K562 (cell line): ENCODE measurements around the gene CPB1. TPM values are rescaled to one million over a fixed set of nuclear protein-coding genes. Genes with fewer than 3 reads are reported as not detected.

Experiments used
- ATAC-seq: fragments of 200-7000 bp; cut with Tn5 transposase; 3 replicates; pipeline ENCODE4 v1.9.1; 2020; ENCODE audit warnings: moderate library complexity
- BruUV-seq: library from RNA; stranded (reverse); fragments of 400-500 nt; replicated peaks from 2 replicates; lab custom pipeline; 2021; lab: Mats Ljungman, UMichigan
- CTCF ChIA-PET: fragments of 300-600 bp; formaldehyde crosslinking; extraction: SDS; loops from one replicate; lab custom pipeline; 2021; ENCODE audit warnings: low intra/inter-chr PET ratio; lab: Yijun Ruan, JAX
- POLR2A ChIA-PET: fragments of 300-600, 350-650 bp; sonication (Branson Sonifier 250); formaldehyde crosslinking; extraction: SDS; loops from one replicate; lab custom pipeline; 2021; ENCODE audit warnings: antibody characterized with exemption, inconsistent platforms; lab: Yijun Ruan, JAX
- DNase-seq, 4 experiments: peaks; one replicate each; pipeline versions ENCODE4 v3.0.0 to v3.0.0-alpha.2; 2011 to 2018; ENCODE audit warnings: low spot score in 3 of 4, mixed read lengths in 3 of 4; ENCODE audit errors: extremely low read depth in 1 of 4
- FAIRE-seq: peaks from 2 replicates; lab custom pipeline; 2011; peaks lifted over from hg19 to GRCh38; lab: Jason Lieb, UNC
- H2AFZ ChIP-seq: 2 replicates; pipeline ENCODE4 v1.6.0; 2011; ENCODE audit warnings: low read depth, low read length, control low read depth, inconsistent platforms
- H3K27ac ChIP-seq: fragments of 200-600 bp; 3 replicates; pipeline ENCODE4 v1.8.0; 2011; ENCODE audit warnings: low read depth, mild to moderate bottlenecking, control low read depth, inconsistent platforms, low read length, moderate library complexity, mixed read lengths; ENCODE audit errors: extremely low read depth
- H3K27me3 ChIP-seq, 2 experiments: fragments of 300-600 bp in 1 of 2; 2 replicates in 1 of 2; 3 replicates in 1 of 2; pipeline versions ENCODE4 v1.6.0 to v1.8.0; 2011; ENCODE audit warnings: inconsistent platforms in 2 of 2, low read length in 2 of 2, mild to moderate bottlenecking in 1 of 2, mixed read lengths in 1 of 2, moderate library complexity in 1 of 2; ENCODE audit not compliant: control insufficient read depth in 2 of 2, insufficient read depth in 2 of 2
- H3K36me3 ChIP-seq: fragments of 300-600 bp; 3 replicates; pipeline ENCODE4 v1.8.0; 2011; ENCODE audit warnings: mild to moderate bottlenecking, low read length, inconsistent platforms; ENCODE audit not compliant: control insufficient read depth, insufficient read depth
- H3K4me1 ChIP-seq, 2 experiments: fragments of 200-600 bp in 1 of 2; replicated peaks in 1 of 2; 2 replicates in 1 of 2; 3 replicates in 1 of 2; pipeline versions ENCODE4 v1.5.1 to v1.8.0; 2011; ENCODE audit warnings: inconsistent platforms in 2 of 2, low read length in 2 of 2, mild to moderate bottlenecking in 1 of 2, mixed read lengths in 1 of 2, moderate library complexity in 1 of 2; ENCODE audit not compliant: control insufficient read depth in 2 of 2, insufficient read depth in 2 of 2
- H3K4me2 ChIP-seq: 2 replicates; pipeline ENCODE4 v1.6.1; 2011; ENCODE audit warnings: low read length, control low read depth, inconsistent platforms, mixed read lengths; ENCODE audit not compliant: insufficient read depth
- H3K4me3 ChIP-seq: fragments of 200-600 bp; sonication (generic), shearing (Covaris generic); 2 replicates; pipeline ENCODE4 v1.5.1; 2016; ENCODE audit warnings: control low read depth, inconsistent platforms
- H3K79me2 ChIP-seq: fragments of 200-600 bp; 3 replicates; pipeline ENCODE4 v1.8.0; 2011; ENCODE audit warnings: low read length, inconsistent platforms; ENCODE audit not compliant: control insufficient read depth, insufficient read depth
- H3K9ac ChIP-seq, 2 experiments: 2 replicates each; pipeline versions ENCODE4 v1.6.0 to v1.6.1; 2011; ENCODE audit warnings: low read depth in 2 of 2, low read length in 2 of 2, control low read depth in 1 of 2, inconsistent platforms in 1 of 2, mild to moderate bottlenecking in 1 of 2, mixed read lengths in 1 of 2; ENCODE audit not compliant: insufficient read depth in 1 of 2
- H3K9me1 ChIP-seq: one replicate; pipeline ENCODE4 v1.6.0; 2011; ENCODE audit warnings: inconsistent platforms, mild to moderate bottlenecking, low read length, moderate library complexity; ENCODE audit not compliant: control insufficient read depth, insufficient read depth
- H3K9me3 ChIP-seq: replicated peaks from 2 replicates; pipeline ENCODE4 v1.5.1; 2011; ENCODE audit warnings: low read depth, low read length, inconsistent platforms; ENCODE audit not compliant: control insufficient read depth, insufficient read depth
- H4K20me1 ChIP-seq: replicated peaks from 2 replicates; pipeline ENCODE4 v1.6.1; 2011; ENCODE audit warnings: low read length, inconsistent platforms, mixed read lengths; ENCODE audit not compliant: control insufficient read depth, insufficient read depth
- ATF7 ChIP-seq: fragments of 450-650 bp; IDR thresholded peaks from 2 replicates; pipeline ENCODE4 v1.7.1; 2014; ENCODE audit warnings: mild to moderate bottlenecking, moderate library complexity
- BRD4 ChIP-seq: fragments of 200-600 bp; sonication (generic); IDR thresholded peaks from 2 replicates; pipeline ENCODE4 v1.6.1; 2017; ENCODE audit warnings: inconsistent platforms
- CREB3 ChIP-seq: fragments of 450-650 bp; conservative IDR thresholded peaks from 2 replicates; pipeline ENCODE4 v1.6.1; 2016; ENCODE audit warnings: missing genetic modification characterization, low read depth, mild to moderate bottlenecking, missing compliant biosample characterization, moderate library complexity
- HDGF ChIP-seq: fragments of 450-650 bp; IDR thresholded peaks from 2 replicates; pipeline ENCODE4 v1.6.1; 2016
- HMGN3 ChIP-seq: IDR thresholded peaks from 2 replicates; pipeline ENCODE4 v1.6.1; 2011; ENCODE audit warnings: borderline replicate concordance, low read depth, mild to moderate bottlenecking, mixed read lengths, low read length; ENCODE audit not compliant: insufficient read length; ENCODE audit errors: extremely low read depth
- JUN ChIP-seq, 2 experiments: sonication (generic) in 1 of 2; formaldehyde crosslinking in 1 of 2; IDR thresholded peaks; 2 replicates each; pipeline versions ENCODE4 v1.6.1 to v1.8.0; 2012 to 2022; ENCODE audit warnings: borderline replicate concordance in 2 of 2, mild to moderate bottlenecking in 2 of 2, improper control_type of control experiment in 1 of 2, low read depth in 1 of 2, low read length in 1 of 2, missing genetic modification reagents in 1 of 2
- KDM4B ChIP-seq, 2 experiments: fragments of 450-650 bp in 1 of 2; sonication (generic) in 1 of 2; IDR thresholded peaks; 2 replicates each; pipeline ENCODE4 v1.6.1; 2016 to 2017; ENCODE audit warnings: borderline replicate concordance in 2 of 2, antibody characterized with exemption in 1 of 2, low read depth in 1 of 2, mild to moderate bottlenecking in 1 of 2
- LEF1 ChIP-seq: fragments of 450-650 bp; IDR thresholded peaks from 2 replicates; pipeline ENCODE4 v1.6.1; 2016; ENCODE audit warnings: mild to moderate bottlenecking
- MTF1 ChIP-seq: fragments of 250-450 bp; sonication (Bioruptor Pico); IDR thresholded peaks from 2 replicates; pipeline ENCODE4 v1.9.0; 2021; ENCODE audit warnings: moderate library complexity, mild to moderate bottlenecking, inconsistent platforms, borderline replicate concordance
- RBM14 ChIP-seq: fragments of 200-400 bp; formaldehyde crosslinking; IDR thresholded peaks from 2 replicates; pipeline ENCODE4 v1.6.1; 2018; ENCODE audit warnings: low read depth, mild to moderate bottlenecking, low read length, moderate library complexity, borderline replicate concordance; ENCODE audit not compliant: insufficient read depth
- TEAD4 ChIP-seq, 2 experiments: sonication (generic) in 1 of 2; formaldehyde crosslinking in 1 of 2; IDR thresholded peaks; 2 replicates each; pipeline versions ENCODE4 v1.6.1 to v1.8.0; 2012 to 2022; ENCODE audit warnings: borderline replicate concordance in 1 of 2, inconsistent platforms in 1 of 2, low read length in 1 of 2, mild to moderate bottlenecking in 1 of 2, missing genetic modification reagents in 1 of 2
- THRB ChIP-seq: fragments of 450-650 bp; formaldehyde crosslinking; conservative IDR thresholded peaks from 2 replicates; pipeline ENCODE4 v1.4.0; 2022; ENCODE audit warnings: mild to moderate bottlenecking, missing genetic modification characterization
- ZBTB5 ChIP-seq: fragments of 450-650 bp; IDR thresholded peaks from 2 replicates; pipeline ENCODE4 v1.6.1; 2017; ENCODE audit warnings: antibody characterized with exemption
- ZNF3 ChIP-seq: fragments of 250-450 bp; sonication (Bioruptor Pico); IDR thresholded peaks from 2 replicates; pipeline ENCODE4 v1.5.0; 2021; ENCODE audit warnings: mild to moderate bottlenecking, moderate library complexity
- ZNF316 ChIP-seq: fragments of 450-650 bp; IDR thresholded peaks from 2 replicates; pipeline ENCODE4 v1.6.1; 2016
- ZNF431 ChIP-seq: sonication (generic); formaldehyde crosslinking; IDR thresholded peaks from 2 replicates; pipeline ENCODE4 v1.8.0; 2022; ENCODE audit warnings: mild to moderate bottlenecking, missing genetic modification reagents
- WGBS: fragments of 100-300 bp; shearing (Covaris generic); methylation state at CpG from one replicate; pipeline ENCODE4 v1.1.6; 2016; ENCODE audit warnings: low coverage, mixed read lengths; ENCODE audit not compliant: insufficient coverage; ENCODE audit errors: missing lambda C conversion rate; 5-methylcytosine and 5-hydroxymethylcytosine counted together
- in situ Hi-C: fragments of 300-500 bp; cut with MboI; formaldehyde crosslinking; loops from 4 replicates; pipeline ENCODE4 v1.15.0; 2018; ENCODE audit warnings: inconsistent platforms, mixed read lengths
- intact Hi-C: fragments of 100-400 bp; cut with micrococcal nuclease; formaldehyde crosslinking; loops from 2 replicates; pipeline ENCODE4 v1.14.2; 2022
- polyA plus RNA-seq, 8 experiments: library from polyadenylated mRNA; depleted of rRNA in 4 of 8; stranded (reverse) in 5 of 8; unstranded in 3 of 8; fragments of >200 nt; fragmentation: Nextera tagmentation in 2 of 8; fragmentation: Illumina TruSeq in 1 of 8; extraction: Ambion mirVana in 2 of 8; extraction: Trizol in 1 of 8; gene quantifications; 2 replicates each; pipeline versions ENCODE4 v1.2.1 to v1.2.3, GENCODE V29; 2011 to 2014; ENCODE audit warnings: inconsistent platforms in 1 of 8, missing spikeins in 1 of 8
- total RNA-seq, 7 experiments: library from RNA; depleted of rRNA in 6 of 7; stranded (reverse); fragments of >200 nt in 6 of 7; fragmentation: Illumina TruSeq in 2 of 7; extraction: Trizol in 2 of 7; gene quantifications; 2 replicates each; pipeline versions ENCODE4 v1.2.1 to v1.2.3, GENCODE V29; 2011 to 2021; ENCODE audit warnings: low replicate concordance in 1 of 7

CPB1 gene
- total and polyA plus RNA-seq, 9 of the 15 experiments (the other 6 are each of a cell fraction or from before 2014, with no cell fraction given): 3.7 TPM; not detected in 8

- no peak for DNase-seq
- Histone ChIP-seq H3K9me1 (no peaks in the 10 kb centered on the region), H3K79me2 (no peaks in the 10 kb centered on the region), H2AFZ (no peak overlapping the region), H3K36me3 (no peaks in the 10 kb centered on the region), H3K27me3 (no peaks in the 10 kb centered on the region), H3K4me1 (no peaks in the 10 kb centered on the region), H3K27ac (no peak overlapping the region), H3K9ac (no peak overlapping the region), H3K9me3 (no peaks in the 10 kb centered on the region), H4K20me1 (no peaks in the 10 kb centered on the region), H3K4me3 (no peak overlapping the region), H3K4me2 (no peak overlapping the region)
- under 1% methylated on average over 9 of the region's 9 CpGs for WGBS
- no TSS peak for BruUV-seq
- intact Hi-C loops (no loop called here), in situ Hi-C loops (no loop called here)
- ChIA-PET POLR2A (no interaction called here), CTCF (no interaction called here)
- ATAC-seq: no peak
- FAIRE-seq: no peak
- TF ChIP-seq KDM4B (IDR thresholded peaks at IDR 0.05; ENCODE audit: borderline replicate concordance in 2 of 2, low read depth in 1 of 2): no peak
- no peak for TF ChIP-seq ZBTB5
- no peak for TF ChIP-seq LEF1
- no peak for TF ChIP-seq TEAD4 (IDR thresholded peaks at IDR 0.05; ENCODE audit: low read length)
- TF ChIP-seq TEAD4 (CRISPR knock-in tag; IDR thresholded peaks at IDR 0.05; ENCODE audit: borderline replicate concordance): no peak
- TF ChIP-seq HMGN3: no peak
- no peak for TF ChIP-seq ZNF431 (CRISPR knock-in tag)
- TF ChIP-seq JUN (IDR thresholded peaks at IDR 0.05; ENCODE audit: borderline replicate concordance, low read depth, low read length): no peak
- no peak for TF ChIP-seq JUN (CRISPR knock-in tag; IDR thresholded peaks at IDR 0.05; ENCODE audit: borderline replicate concordance)
- no peak for TF ChIP-seq THRB
- TF ChIP-seq ZNF316: no peak
- no peak for TF ChIP-seq MTF1 (CRISPR knock-in tag)
- TF ChIP-seq HDGF: no peak
- TF ChIP-seq BRD4: no peak
- TF ChIP-seq CREB3 (tag): no peak
- no peak for TF ChIP-seq ZNF3 (CRISPR knock-in tag)
- no peak for TF ChIP-seq RBM14
- no peak for TF ChIP-seq ATF7
- TF ChIP-seq, all 486 proteins: peak for 0
These were observed 45.8 kb downstream of the CPB1 start for GRCh38 chr3:148873270-148873927.
